HCT116 (cell line): ENCODE measurements around the gene RAB3C. TPM values are rescaled to one million over a fixed set of nuclear protein-coding genes. Genes with fewer than 3 reads are reported as not detected.

Experiments used
- ATAC-seq: fragments of 200-7000 bp; cut with Tn5 transposase; 2 replicates; pipeline ENCODE4 v1.9.1; 2020; ENCODE audit warnings: mild to moderate bottlenecking, moderate library complexity
- BruUV-seq: library from RNA; stranded (reverse); fragments of 400-500 nt; replicated peaks from 2 replicates; lab custom pipeline; 2021; lab: Mats Ljungman, UMichigan
- CTCF ChIA-PET: fragments of 300-600 bp; sonication (Branson Sonifier 250); formaldehyde crosslinking; loops from one replicate; lab custom pipeline; 2021; ENCODE audit warnings: antibody characterized with exemption; lab: Charles Lee
- POLR2A ChIA-PET: fragments of 300-600, 350-600 bp; sonication (Branson Sonifier 250); formaldehyde crosslinking; loops from one replicate; lab custom pipeline; 2021; ENCODE audit warnings: antibody characterized with exemption; lab: Charles Lee
- RAD21 ChIA-PET, 2 experiments: fragments of 300-600 bp; sonication (Branson Sonifier 250); formaldehyde crosslinking; loops; one replicate each; lab custom pipeline; 2023; ENCODE audit warnings: low total read pairs in 2 of 2; ENCODE audit not compliant: uncharacterized antibody in 2 of 2, unreplicated experiment in 2 of 2, low non-redundant PET in 1 of 2; lab: Charles Lee
- DNase-seq: peaks from one replicate; pipeline ENCODE4 v3.0.0-alpha.2; 2010; ENCODE audit warnings: low read depth, low spot score
- H2AFZ ChIP-seq: fragments of 200-600 bp; shearing (Covaris generic), sonication (generic); 2 replicates; pipeline ENCODE4 v1.6.1; 2017; ENCODE audit warnings: low read depth, mixed run types, mixed read lengths, antibody characterized with exemption, low read length; ENCODE audit not compliant: poor library complexity, severe bottlenecking
- H3K27ac ChIP-seq: 2 replicates; pipeline ENCODE4 v1.5.1; 2012; ENCODE audit warnings: low read depth, low read length
- H3K27me3 ChIP-seq: fragments of 200-600 bp; sonication (generic); 2 replicates; pipeline ENCODE4 v1.6.1; 2016; ENCODE audit warnings: mixed run types, low read length, mixed read lengths; ENCODE audit not compliant: insufficient read depth
- H3K36me3 ChIP-seq, 2 experiments: fragments of 200-500 bp in 1 of 2; fragments of 200-600 bp in 1 of 2; sonication (Bioruptor generic) in 1 of 2; sonication (generic) in 1 of 2; 2 replicates each; pipeline versions ENCODE4 v1.5.1 to v1.6.1; 2014 to 2016; ENCODE audit warnings: low read length in 2 of 2, inconsistent platforms in 1 of 2, mixed read lengths in 1 of 2, mixed run types in 1 of 2; ENCODE audit not compliant: insufficient read depth in 2 of 2, control insufficient read depth in 1 of 2
- H3K4me1 ChIP-seq, 2 experiments: fragments of 200-600 bp in 1 of 2; sonication (generic) in 1 of 2; 2 replicates each; pipeline versions ENCODE4 v1.5.1 to v1.6.1; 2012 to 2017; ENCODE audit warnings: low read length in 2 of 2, inconsistent platforms in 1 of 2, mild to moderate bottlenecking in 1 of 2, mixed read lengths in 1 of 2, mixed run types in 1 of 2, moderate library complexity in 1 of 2; ENCODE audit not compliant: insufficient read depth in 2 of 2, control insufficient read depth in 1 of 2
- H3K4me2 ChIP-seq: fragments of 200-600 bp; sonication (generic); 2 replicates; pipeline ENCODE4 v1.6.1; 2017; ENCODE audit warnings: mixed run types, low read length, mixed read lengths
- H3K4me3 ChIP-seq, 2 experiments: fragments of 200-600 bp in 1 of 2; sonication (generic) in 1 of 2; replicated peaks in 1 of 2; 2 replicates each; pipeline ENCODE4 v1.5.1; 2011 to 2016; ENCODE audit warnings: low read length in 2 of 2, control low read depth in 1 of 2, low read depth in 1 of 2, mild to moderate bottlenecking in 1 of 2, mixed read lengths in 1 of 2, mixed run types in 1 of 2
- H3K79me2 ChIP-seq: fragments of 200-600 bp; sonication (generic); 2 replicates; pipeline ENCODE4 v1.6.1; 2017; ENCODE audit warnings: mild to moderate bottlenecking, mixed run types, low read length, moderate library complexity, mixed read lengths; ENCODE audit not compliant: insufficient read depth
- H3K9ac ChIP-seq: fragments of 200-600 bp; sonication (generic); 2 replicates; pipeline ENCODE4 v1.6.1; 2016; ENCODE audit warnings: low read length, mixed read lengths
- H3K9me2 ChIP-seq: fragments of 200-600 bp; sonication (generic), shearing (Covaris generic); 2 replicates; pipeline ENCODE4 v1.6.1; 2017; ENCODE audit warnings: mixed run types, mild to moderate bottlenecking, moderate library complexity; ENCODE audit not compliant: insufficient read depth
- H3K9me3 ChIP-seq, 2 experiments: fragments of 200-500 bp in 1 of 2; fragments of 200-600 bp in 1 of 2; sonication (Bioruptor generic) in 1 of 2; sonication (generic) in 1 of 2; 2 replicates each; pipeline ENCODE4 v1.6.1; 2014 to 2017; ENCODE audit warnings: low read length in 2 of 2, mixed read lengths in 2 of 2, inconsistent platforms in 1 of 2, low read depth in 1 of 2, mild to moderate bottlenecking in 1 of 2, mixed run types in 1 of 2, moderate library complexity in 1 of 2; ENCODE audit not compliant: control insufficient read depth in 1 of 2, insufficient read depth in 1 of 2
- H4K20me1 ChIP-seq: fragments of 200-600 bp; sonication (generic), shearing (Covaris generic); 2 replicates; pipeline ENCODE4 v1.6.1; 2017; ENCODE audit warnings: mixed run types, mild to moderate bottlenecking, moderate library complexity; ENCODE audit not compliant: insufficient read depth
- CTCF ChIP-seq, 3 experiments: fragments of 200-600 bp in 1 of 3; sonication (generic) in 1 of 3; IDR thresholded peaks in 2 of 3; conservative IDR thresholded peaks in 1 of 3; 2 replicates each; pipeline ENCODE4 v1.5.1; 2012 to 2017; ENCODE audit warnings: low read depth in 2 of 3, low read length in 2 of 3, antibody characterized with exemption in 1 of 3, borderline replicate concordance in 1 of 3, control low read depth in 1 of 3, mild to moderate bottlenecking in 1 of 3, mixed read lengths in 1 of 3, mixed run types in 1 of 3, moderate library complexity in 1 of 3; ENCODE audit not compliant: insufficient read depth in 1 of 3
- ELF1 ChIP-seq: IDR thresholded peaks from 2 replicates; pipeline ENCODE4 v1.6.1; 2012; ENCODE audit warnings: low read depth, borderline replicate concordance
- FOSL1 ChIP-seq: IDR thresholded peaks from 2 replicates; pipeline ENCODE4 v1.6.1; 2012; ENCODE audit warnings: low read depth
- TCF7L2 ChIP-seq: IDR thresholded peaks from 2 replicates; pipeline ENCODE4 v1.7.0; 2011; ENCODE audit warnings: borderline replicate concordance, inconsistent platforms; ENCODE audit not compliant: insufficient read depth, insufficient read length; ENCODE audit errors: extremely low read depth
- ZNF274 ChIP-seq: fragments of 200-500 bp; sonication (Bioruptor generic); IDR thresholded peaks from 2 replicates; pipeline ENCODE4 v1.6.1; 2014; ENCODE audit warnings: mild to moderate bottlenecking, low read depth, low read length, inconsistent platforms
- intact Hi-C: fragments of 100-400 bp; cut with micrococcal nuclease; formaldehyde crosslinking; loops from 2 replicates; pipeline ENCODE4 v1.10.0; 2022
- total RNA-seq: library from RNA; stranded (reverse); gene quantifications from one replicate; pipeline ENCODE4 v1.2.1, GENCODE V29; 2021; ENCODE audit not compliant: unreplicated experiment
- TF ChIP-seq, protein P1 (sequence below): IDR thresholded peaks from 2 replicates; pipeline ENCODE4 v1.6.1; 2011; ENCODE audit warnings: mild to moderate bottlenecking, low read length, moderate library complexity; ENCODE audit not compliant: insufficient replicate concordance; ENCODE audit errors: extremely low read depth

The RAB3C gene
- total RNA-seq, 1 experiment from 2014 or later = not detected

- H4K20me1 ChIP-seq = no peaks in the 10 kb centered on the region
- intact Hi-C loops = no loop called here
- H3K4me2 ChIP-seq = no peak overlapping the region
- no peaks in the 10 kb centered on the region for H3K4me1 ChIP-seq
- no peaks in the 10 kb centered on the region for H3K36me3 ChIP-seq
- no peak for ATAC-seq
- H3K79me2 ChIP-seq = no peaks in the 10 kb centered on the region
- ChIA-PET RAD21 (no interaction called here), POLR2A (no interaction called here), CTCF (no interaction called here)
- H2AFZ ChIP-seq = no peak overlapping the region
- DNase-seq = no peak
- H3K9me3 ChIP-seq = no peaks in the 10 kb centered on the region
- no peak overlapping the region for H3K27ac ChIP-seq
- H3K9me2 ChIP-seq = no peaks in the 10 kb centered on the region
- BruUV-seq = no TSS peak
- no peak overlapping the region for H3K4me3 ChIP-seq
- H3K27me3 ChIP-seq = peaks cover 19% of the 10 kb centered on the region
- H3K9ac ChIP-seq = no peak overlapping the region
- TF ChIP-seq ZNF274 (no peak), TCF7L2 (no peak), ELF1 (no peak), CTCF (IDR thresholded peaks at IDR 0.05 in 2 of 3, conservative IDR thresholded peaks at IDR 0.05 in 1 of 3; ENCODE audit: borderline replicate concordance in 1 of 3, insufficient read depth in 1 of 3, low read depth in 2 of 3, low read length in 2 of 3) (no peak), FOSL1 (no peak)
- TF ChIP-seq, protein P1, sequence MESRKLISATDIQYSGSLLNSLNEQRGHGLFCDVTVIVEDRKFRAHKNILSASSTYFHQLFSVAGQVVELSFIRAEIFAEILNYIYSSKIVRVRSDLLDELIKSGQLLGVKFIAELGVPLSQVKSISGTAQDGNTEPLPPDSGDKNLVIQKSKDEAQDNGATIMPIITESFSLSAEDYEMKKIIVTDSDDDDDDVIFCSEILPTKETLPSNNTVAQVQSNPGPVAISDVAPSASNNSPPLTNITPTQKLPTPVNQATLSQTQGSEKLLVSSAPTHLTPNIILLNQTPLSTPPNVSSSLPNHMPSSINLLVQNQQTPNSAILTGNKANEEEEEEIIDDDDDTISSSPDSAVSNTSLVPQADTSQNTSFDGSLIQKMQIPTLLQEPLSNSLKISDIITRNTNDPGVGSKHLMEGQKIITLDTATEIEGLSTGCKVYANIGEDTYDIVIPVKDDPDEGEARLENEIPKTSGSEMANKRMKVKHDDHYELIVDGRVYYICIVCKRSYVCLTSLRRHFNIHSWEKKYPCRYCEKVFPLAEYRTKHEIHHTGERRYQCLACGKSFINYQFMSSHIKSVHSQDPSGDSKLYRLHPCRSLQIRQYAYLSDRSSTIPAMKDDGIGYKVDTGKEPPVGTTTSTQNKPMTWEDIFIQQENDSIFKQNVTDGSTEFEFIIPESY = no peak
These were observed 94.8 kb downstream of the RAB3C start for GRCh38 chr5:58677650-58678049.
